GM06990 (cell line): ENCODE data around the gene AGO3.
"Not testable (repeated sequence)": the region's sequence is repeated elsewhere in the genome, so short reads cannot be mapped to it uniquely, and the experiment has no call there.

Experiments
- DNase-seq: peaks from one replicate; pipeline ENCODE4 v3.0.0-alpha.2; 2011; ENCODE audit not compliant: insufficient read length; ENCODE audit errors: extremely low read depth
- H3K27me3 ChIP-seq: replicated peaks from 2 replicates; pipeline ENCODE4 v1.6.0; 2011; ENCODE audit warnings: low read length; ENCODE audit not compliant: control insufficient read depth, insufficient read depth
- H3K36me3 ChIP-seq: 2 replicates; pipeline ENCODE4 v1.5.1; 2011; ENCODE audit warnings: low read length; ENCODE audit not compliant: control insufficient read depth, insufficient read depth
- H3K4me3 ChIP-seq: replicated peaks from 2 replicates; pipeline ENCODE4 v1.5.1; 2011; ENCODE audit warnings: low read depth, mild to moderate bottlenecking, control low read depth, low read length
- CTCF ChIP-seq: IDR thresholded peaks from 2 replicates; pipeline ENCODE4 v1.5.1; 2011; ENCODE audit warnings: low read length, control low read depth, mild to moderate bottlenecking, inconsistent platforms; ENCODE audit not compliant: insufficient read depth, poor library complexity, severe bottlenecking

The AGO3 gene

DNA sequence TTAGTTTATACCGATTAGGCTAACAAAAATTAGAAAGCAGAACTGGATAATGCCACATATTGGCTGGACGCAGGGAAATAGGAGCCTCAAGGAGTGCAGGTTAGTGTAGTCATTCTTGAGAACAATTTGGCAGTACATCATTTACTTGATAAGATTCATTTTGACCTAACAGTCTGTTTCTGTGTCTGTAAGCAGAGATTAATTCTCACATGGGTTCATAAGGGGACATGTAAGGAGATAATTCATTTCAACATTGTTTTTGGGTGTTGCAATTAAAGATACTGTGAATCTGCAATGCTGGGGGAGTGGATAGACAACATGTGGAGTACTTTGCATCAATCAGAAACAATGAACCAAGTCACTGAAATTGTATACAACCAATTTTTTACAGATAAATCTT is 32.0 kb downstream of the AGO3 start:
- no peaks in the 10 kb centered on the region for H3K36me3 ChIP-seq
- DNase-seq: no peak
- no peak for TF ChIP-seq CTCF
- H3K4me3 ChIP-seq: no peak overlapping the region
- no peaks in the 10 kb centered on the region for H3K27me3 ChIP-seq

- not testable (repeated sequence) for H3K4me3 ChIP-seq, H3K36me3 ChIP-seq, DNase-seq, H3K27me3 ChIP-seq
Measured at GRCh38 chr1:35964277-35964676, 33.4 kb downstream of the AGO3 start.

DNA sequence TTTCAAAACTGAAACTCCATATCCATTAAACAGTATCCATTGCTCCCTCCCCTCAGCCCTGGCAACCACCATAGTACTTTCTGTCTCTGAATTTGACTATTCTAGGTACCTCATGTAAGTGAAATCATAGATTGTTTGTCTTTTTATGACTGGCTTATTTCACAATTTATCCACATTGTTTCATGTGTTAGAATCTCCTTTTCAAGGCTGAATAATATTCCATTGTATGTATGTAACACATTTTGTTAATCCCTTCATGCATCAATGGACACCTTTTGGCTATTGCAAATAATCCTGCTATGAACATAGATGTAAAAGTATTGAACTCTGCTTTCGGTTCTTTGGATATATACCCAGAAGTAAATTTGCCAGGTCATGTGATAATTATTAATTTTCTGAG is 37.5 kb downstream of the AGO3 start:
- no peak for DNase-seq
- Histone ChIP-seq H3K36me3 (peaks cover 3% of the 10 kb centered on the region; the same call in 1 of the 2 replicates), H3K27me3 (no peaks in the 10 kb centered on the region), H3K4me3 (no peak overlapping the region)
- no peak for TF ChIP-seq CTCF

- no peaks in the 10 kb centered on the region for H3K27me3 ChIP-seq
Measured at GRCh38 chr1:35971601-35972000, 40.7 kb downstream of the AGO3 start.

DNA sequence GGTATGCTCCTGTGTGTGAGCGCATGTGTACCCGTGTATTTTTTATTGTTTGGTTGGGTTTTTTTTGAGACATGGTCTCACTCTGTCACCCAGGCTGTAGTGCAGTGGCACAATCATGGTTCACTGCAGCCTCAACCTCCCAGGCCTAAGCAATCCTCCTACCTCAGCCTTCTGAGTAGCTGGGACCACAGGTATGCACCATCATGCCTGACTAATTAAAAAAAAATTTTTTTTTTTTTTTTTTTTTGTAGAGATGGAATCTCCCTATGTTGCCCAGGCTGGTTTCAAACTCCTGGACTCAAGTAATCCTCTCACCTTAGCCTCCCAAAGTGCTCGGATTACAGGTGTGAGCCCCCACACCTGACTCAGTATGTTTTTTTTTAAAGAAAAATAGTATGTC is 41.7 kb downstream of the AGO3 start:
- H3K36me3 ChIP-seq, H3K4me3 ChIP-seq, H3K27me3 ChIP-seq, DNase-seq: not testable (repeated sequence)

More at GRCh38 chr1:35971601-35972000, 40.7 kb downstream of the AGO3 start:
- TF ChIP-seq CTCF: no peak
- no peak for DNase-seq
- Histone ChIP-seq H3K4me3 (no peak overlapping the region), H3K36me3 (peaks cover 3% of the 10 kb centered on the region; the same call in 1 of the 2 replicates)

DNA sequence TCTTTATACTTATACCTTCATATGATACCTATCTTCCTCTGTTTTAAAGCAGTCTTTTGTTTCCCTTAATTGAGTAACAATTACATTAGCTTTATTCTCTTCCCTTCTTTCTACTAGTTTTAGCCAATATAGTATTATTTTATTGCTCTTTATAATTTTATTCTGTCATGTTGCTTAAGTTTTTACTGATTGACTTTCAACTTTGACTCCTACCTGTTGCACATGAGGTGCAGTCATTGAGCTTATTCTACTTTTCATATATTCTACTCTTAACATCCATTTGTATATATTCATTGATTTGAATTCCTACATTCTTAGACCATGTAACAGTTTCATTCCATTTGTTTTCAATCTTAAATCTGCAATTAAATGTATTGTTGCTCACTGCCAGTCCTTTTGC is 49.2 kb downstream of the AGO3 start:
- Histone ChIP-seq H3K36me3 (no peaks in the 10 kb centered on the region; the same call in none of the 2 replicates), H3K4me3 (no peak overlapping the region), H3K27me3 (no peaks in the 10 kb centered on the region)
- DNase-seq: no peak
- no peak for TF ChIP-seq CTCF

- DNase-seq: no peak
- TF ChIP-seq CTCF: no peak
- Histone ChIP-seq H3K4me3 (no peak overlapping the region), H3K36me3 (no peaks in the 10 kb centered on the region; the same call in 1 of the 2 replicates), H3K27me3 (no peaks in the 10 kb centered on the region)
Measured at GRCh38 chr1:35988237-35988636, 57.3 kb downstream of the AGO3 start.
